Bone marrow (tissue), 2 donors: ENCODE results near the gene CTAGE1.
"Not testable (repeated sequence)": the region's sequence is repeated elsewhere in the genome, so short reads cannot be mapped to it uniquely, and the experiment has no call there.

Experiments
- DNase-seq, 2 donors: peaks; one replicate each; lab custom pipeline; 2025; lab: John Stamatoyannopoulos, UW

Gene CTAGE1, protein sequence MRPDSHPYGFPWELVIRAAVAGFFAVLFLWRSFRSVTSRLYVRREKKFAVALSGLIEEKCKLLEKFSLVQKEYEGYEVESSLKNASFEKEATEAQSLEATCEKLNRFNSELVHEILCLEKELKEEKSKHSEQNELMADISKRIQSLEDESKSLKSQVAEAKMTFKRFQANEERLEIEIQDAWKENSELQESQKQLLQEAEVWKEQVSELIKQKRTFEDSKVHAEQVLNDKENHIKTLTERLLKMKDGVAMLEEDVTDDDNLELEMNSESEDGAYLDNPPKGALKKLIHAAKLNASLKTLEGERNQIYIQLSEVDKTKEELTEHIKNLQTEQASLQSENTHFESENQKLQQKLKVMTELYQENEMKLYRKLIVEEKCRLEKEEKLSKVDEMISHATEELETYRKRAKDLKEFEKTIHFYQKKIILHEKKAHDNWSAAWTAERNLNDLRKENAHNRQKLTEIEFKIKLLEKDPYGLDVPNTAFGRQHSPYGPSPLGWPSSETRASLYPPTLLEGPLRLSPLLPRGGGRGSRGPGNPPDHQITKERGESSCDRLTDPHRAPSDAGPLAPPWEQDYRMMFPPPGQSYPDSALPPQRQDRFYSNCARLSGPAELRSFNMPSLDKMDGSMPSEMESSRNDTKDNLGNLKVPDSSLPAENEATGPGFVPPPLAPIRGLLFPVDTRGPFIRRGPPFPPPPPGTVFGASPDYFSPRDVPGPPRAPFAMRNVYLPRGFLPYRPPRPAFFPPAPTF

DNA sequence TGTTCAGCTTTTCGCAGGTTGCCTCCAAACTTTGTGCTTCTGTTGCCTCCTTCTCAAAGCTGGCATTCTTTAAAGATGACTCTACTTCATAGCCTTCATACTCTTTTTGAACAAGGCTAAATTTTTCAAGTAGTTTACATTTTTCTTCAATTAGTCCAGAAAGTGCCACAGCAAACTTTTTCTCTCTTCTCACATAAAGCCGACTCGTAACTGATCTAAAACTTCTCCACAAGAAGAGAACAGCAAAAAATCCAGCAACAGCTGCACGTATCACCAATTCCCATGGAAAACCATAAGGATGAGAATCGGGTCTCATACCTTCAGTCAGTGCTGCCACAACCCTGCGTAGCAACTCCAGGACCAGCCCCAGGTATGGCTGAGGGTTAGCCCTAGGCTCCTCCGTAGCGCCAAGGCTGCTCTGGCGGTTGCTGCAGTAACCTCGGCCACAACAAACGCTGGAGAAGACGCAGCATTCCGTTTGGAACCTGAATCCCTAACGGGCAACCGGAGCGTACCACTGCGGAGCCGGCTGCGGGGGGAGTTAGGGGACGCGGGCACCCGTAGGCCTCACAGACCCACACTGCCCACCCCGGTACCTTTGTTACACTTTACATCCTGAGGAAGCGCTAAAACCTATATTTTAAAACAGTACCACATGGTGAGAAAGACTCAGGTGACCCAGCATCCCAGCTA is at the start of gene CTAGE1:
Gene CTAGE1, minus strand, starts transcription at position 420 of the 693 bp plus-strand sequence. Its CDS starts 104 bp downstream, at position 316.
- DNase-seq = no peak

DNA sequence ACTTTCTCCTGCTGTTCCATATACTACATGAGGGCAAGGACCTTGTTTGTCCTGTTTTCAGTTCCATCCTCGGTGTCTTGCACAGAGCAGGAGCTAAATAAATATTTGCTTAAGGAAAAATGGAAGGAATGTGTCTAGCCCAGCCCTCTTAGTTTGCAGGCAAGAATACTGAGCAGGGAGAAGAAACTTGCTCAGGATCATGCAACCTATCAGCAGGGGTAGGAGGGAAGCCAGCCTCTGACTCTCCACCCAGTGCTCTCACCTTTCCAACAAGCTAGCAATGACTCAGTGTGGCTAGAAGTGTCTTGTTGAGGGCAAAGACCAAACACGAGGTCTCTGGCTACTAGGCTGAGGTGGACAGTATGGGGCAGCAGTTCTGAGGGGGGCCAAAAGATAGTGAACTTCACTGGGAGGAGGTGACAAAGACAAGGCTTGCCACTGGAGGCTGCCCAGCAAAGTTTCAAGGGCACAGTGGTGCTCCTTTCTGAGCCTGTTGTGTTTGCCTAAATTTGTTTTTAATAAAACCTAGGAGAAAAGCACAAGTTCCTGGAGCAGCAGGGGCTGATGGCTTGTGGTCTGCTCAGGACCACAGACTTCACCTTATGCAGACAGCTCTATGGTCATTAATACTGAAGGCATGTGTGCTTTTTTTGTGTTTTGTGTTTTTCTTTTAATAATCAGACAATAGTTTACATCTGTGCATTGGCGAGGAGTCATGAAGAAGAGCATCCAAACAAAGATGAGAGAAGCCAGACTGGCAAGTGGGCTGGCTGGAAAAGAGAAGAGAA is 49.1 kb upstream of the CTAGE1 start:
- DNase-seq = no peak

DNA sequence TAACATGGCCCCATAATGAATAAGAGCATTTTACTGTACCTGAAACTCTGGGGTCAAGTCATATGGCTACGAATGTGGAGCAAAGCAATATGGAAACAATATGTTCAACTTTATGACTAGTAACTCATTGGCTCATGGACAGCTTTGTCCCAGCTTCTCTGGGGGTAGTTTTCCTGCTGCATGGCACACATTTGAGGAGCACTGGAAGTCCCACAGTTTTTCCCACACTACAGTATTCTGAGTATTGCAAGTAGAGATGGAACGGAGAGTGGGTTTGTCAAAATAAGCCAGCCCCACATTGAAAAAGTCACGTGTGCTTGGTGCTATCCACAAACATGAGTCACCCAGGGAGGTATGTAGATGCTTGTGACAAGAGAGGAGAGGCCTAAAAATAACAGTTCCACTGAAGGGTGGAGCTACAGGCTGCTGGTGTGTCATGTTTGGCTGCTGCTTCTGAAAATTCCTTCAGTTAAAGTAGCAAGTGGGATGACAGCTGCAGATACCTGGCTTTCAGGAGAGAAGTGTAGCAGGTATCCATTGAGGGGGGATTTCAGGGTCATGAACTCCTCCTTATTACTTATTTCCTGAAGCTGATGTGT is 48.2 kb upstream of the CTAGE1 start:
- DNase-seq = no peak

DNA sequence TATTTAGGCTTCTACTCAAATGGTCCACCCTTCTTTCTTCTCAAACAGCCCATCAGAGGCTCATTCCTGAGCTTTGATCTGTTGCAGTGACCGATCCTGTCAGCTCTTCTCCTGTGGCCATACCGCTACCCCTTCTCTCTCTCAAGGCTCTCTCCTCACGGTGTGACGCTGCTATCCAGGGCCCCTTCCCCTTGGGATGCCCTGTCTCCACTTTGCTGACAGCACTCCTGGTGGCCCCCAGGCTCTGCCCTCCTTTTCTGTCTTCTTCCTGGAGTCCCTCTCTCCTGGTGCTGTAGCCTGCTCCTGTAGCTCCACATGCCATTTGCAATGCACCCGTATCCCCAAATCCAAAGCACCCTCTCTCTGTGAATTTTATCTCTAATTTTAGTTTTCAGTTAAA is 45.4 kb upstream of the CTAGE1 start:
- DNase-seq = no peak

DNA sequence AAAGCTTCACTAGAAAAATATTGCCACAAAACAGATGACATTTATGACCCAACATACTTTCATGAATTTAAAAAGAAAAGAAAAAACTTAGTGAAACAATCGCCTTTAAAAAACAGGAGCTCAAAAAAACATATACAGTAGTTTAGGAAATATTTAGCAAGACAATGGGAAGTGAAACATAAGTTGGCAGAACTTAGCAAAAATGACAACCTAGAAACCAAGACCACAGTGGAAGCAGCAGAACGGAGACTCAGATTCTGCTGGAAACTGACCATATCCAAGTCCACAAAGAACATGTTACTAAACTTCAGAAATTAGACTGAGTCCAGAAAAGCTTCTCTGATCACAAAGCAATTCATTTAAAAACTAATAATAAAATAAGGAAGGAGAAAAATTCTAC is 41.8 kb upstream of the CTAGE1 start:
- no peak for DNase-seq

DNA sequence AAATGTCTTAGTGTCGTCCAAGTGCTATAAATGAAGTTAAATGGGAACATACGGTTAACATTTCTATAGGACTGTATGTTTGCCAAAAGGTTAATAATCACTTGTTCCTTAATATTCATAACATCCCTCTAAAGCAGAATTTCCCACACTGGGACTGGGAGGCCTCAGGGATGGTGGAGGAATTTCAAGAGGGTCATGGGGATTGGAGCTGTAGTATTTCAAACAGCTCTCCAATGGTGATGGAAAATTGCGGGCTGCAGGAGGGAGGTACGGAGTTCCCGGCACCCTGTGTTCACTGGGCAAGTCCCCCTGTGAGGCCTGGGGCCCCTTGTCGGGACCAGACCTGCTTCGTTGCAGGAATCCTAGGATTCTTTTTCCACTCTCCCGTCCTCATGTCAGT is 39.8 kb upstream of the CTAGE1 start:
- no peak for DNase-seq

DNA sequence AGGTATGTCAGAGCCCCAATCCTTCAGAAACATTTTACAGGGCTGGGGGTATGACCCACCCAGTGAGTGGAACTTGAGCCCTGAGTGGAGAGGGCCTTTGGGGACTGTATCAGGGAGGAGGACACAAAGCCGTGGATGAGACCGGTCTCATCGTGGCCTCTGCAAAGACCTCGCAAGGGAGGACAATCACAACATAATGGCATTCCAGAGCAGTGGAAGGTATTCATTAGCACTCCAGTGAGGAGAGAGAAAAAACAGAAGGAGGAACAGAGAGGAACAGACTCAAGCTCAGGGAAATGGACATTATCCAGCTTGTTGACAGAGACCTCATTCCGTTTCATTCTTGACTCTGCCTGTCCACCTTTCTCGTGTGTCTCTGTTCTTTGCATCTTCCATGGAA is 38.8 kb upstream of the CTAGE1 start:
- no peak for DNase-seq

DNA sequence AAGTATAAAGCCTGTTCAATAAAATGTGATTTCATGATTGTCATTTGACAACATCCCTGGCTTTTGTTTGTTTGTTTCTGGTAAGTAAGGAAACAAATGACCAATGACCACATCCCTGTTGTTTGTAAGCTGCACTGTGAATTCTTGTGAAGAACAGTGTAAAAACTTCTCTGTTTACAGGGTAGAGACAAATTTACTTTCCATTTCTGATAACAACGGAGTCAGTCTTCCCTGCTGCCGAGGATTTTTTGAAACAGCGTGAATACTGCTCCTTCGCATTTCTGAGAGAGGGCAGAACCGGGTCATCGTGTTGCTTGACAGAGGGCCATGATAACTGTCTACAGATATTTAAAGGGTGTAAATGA is 38.4 kb upstream of the CTAGE1 start:
- no peak for DNase-seq

DNA sequence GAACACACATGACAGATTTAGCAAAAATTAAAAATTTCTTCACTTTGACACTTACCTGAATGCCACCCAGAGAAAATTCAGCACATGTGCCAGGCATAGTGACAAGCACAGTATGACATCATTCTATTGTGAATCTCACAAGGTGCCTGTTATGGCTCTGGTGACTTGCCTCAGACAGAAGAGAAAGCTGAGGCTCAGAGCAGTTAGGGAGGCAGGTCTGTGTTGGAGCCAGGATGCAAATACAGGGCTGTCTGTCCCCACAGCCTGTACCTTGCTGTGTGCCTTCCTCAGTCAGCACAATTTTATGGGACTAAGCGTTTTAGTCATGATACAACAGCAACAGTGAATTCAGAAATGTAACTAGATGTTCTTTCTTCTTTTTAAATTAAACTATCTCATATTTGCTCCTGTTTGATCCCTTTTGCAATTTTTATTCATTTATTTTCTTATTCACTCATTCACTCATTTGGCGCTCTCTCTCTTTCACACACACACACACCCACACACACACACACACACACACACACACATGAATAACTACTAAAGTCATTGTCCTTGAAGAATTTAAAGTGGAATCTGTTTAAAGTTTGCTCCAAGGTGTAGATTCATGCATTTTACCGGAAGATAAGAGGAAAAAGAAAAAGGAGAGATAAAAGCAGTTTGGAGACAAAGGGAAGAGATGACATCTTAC is 37.9 kb upstream of the CTAGE1 start:
- no peak for DNase-seq

DNA sequence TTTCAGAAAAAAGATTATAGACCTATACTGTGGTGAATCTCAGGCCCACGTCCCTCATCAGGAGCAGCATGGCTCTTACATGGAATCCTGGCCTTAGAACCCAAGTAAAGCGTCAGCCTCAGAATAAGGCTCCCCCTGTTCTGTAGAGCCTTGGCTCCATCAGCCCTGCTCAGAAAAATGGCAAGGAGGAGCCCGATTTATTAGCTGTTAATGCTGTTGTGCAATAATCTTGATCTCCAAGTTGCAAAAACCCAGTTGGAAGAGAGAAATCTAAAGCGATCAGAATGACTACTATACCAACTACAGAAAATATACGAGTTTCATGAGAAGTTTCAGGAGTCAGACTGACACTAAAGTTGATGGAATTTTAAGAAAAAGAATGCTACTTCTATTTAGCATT is 35.6 kb upstream of the CTAGE1 start:
- DNase-seq = no peak

DNA sequence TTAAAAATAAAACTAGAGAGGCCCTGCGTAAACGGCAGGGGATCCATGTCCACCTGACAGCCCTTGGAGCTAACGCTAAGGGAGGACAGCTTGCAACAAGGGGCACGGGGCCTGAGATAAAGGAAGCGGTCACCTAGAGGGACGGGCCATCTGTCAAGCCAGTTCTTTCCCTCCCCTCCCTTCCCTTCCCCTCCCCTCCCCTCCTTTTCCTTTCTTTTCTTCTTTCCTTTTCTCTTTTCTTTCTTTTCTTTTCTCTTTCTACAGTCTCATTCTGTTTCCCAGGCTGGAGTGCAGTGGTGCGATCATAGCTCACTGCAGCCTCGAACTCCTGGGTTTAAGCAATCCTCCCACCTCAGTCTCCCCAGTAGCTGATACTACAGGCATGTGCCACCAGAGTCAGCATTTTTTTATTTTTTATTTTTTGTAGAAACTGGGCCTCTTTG is 34.5 kb upstream of the CTAGE1 start:
- no peak for DNase-seq

DNA sequence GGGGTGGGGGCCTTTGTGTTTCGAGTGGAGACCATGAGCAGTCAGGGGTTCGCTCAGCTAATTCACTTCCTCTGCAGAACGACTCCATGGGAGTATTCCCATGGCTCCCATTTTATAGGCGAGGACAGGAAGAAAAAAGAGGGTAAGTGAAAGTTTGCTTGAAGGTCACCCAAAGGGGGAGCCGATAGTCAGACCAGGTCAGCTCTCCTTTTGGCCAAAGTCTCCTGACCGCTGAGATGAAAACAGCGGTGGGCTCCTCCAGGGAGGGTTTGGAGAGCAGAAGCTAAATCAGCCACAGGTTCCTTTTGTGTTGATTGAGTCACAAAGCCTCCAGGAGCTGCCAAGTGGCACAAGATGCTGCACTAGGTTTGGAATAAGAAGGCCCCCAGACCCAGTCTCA is 34.1 kb upstream of the CTAGE1 start:
- no peak for DNase-seq

DNA sequence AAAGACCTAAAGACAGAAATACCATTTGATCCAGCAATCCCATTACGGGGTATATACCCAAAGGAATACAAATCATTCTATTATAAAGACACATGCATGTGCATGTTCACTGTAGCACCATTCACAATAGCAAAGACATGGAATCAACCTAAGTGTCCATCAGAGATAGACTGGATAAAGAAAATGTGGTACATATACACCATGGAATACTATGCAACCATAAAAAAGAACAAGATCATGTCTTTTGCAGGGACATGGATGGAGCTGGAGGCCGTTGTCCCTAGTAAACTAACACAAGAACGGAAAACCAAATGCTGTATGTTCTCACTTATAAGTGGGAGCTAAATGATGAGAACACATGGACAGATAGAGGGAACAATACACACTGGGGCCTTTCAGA is 33.1 kb upstream of the CTAGE1 start:
- DNase-seq = not testable (repeated sequence)

DNA sequence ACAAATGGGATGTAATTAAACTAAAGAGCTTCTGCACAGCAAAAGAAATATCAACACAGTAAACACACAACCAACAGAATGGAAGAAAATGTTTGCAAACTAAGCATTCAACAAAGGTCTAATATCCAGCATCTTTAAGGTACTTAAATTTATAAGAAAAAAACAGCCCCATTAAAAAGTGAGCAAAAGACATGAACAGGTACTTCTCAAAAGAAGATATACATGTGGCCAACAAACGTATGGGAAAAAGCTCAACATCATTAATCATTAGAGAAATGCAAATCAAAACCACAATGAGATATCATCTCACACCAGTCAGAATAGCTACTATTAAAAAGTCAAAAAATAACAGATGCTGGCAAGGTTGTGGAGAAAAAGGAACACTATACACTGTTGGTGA is 32.6 kb upstream of the CTAGE1 start:
- DNase-seq = not testable (repeated sequence)

DNA sequence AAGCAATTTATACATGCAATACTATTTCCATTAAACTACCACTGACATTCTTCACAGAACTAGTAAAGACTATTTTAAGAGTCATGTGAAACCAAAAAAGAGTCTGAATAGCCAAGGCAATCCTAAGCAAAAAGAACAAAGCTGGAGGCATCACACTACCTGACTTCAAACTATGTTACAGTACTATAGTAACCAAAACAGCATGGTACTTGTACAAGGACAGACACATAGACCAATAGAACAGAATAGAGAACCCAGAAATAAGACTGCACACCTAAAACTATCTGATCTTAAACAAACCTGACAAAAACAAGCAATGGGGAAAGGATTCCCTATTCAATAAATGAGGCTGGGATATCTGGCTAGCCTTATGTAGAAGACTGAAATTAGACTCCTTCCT is 32.0 kb upstream of the CTAGE1 start:
- DNase-seq = not testable (repeated sequence)

DNA sequence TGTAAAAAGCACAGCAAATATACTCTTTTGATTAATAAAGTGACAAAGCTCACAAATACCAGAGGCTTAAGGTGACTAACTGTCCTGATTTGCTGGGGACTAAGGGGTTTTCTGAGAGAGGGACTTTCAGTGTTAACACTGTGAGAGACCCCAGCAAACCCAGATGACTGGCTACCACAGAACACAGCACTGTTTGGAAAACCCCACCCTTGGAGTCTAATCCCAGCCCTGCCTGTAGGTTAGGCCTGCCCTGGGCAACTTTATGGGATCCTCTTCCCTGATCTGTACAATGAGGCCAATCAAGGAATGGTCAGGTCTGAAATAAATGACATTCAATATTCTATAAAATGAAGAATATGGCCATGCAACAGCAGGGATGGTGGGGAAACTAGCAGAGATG is 30.5 kb upstream of the CTAGE1 start:
- no peak for DNase-seq

DNA sequence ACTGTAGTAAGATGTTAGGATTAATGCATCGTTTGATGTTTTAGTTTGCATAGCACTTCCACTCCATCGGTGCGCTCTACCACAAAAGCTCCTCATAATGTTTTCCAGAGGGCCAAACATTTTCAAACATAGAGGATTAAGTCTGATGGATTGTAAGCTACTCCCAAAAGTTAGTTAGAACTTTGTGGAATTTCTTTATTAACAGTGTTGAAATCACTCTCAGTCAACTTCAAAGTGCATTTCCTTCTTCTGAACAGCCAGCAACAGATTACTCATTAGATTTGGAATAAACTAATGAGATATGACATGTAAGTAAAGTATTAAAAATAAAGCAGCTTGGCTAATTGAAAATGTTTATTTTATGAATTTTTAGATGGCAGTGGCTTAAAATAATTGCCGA is 30.1 kb upstream of the CTAGE1 start:
- no peak for DNase-seq

DNA sequence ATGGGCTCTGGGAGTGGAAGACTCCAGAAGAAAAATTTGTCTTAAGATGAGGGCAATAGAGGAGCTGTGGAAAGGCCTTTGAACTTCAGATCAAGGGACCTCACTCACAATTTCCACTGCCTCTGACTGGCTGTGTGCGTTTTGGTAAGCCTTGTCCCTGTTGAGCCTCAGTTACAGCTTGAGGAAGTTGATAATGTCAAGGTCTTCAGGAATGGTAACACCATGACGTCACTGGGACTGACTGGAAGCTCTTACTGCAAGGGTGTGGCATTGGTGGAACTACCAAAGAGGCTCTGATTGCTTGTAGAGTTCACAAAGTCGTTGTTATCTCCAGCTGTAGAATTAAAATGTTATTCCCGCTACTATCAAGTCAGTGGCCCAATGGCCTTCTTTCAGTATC is 29.2 kb upstream of the CTAGE1 start:
- no peak for DNase-seq

DNA sequence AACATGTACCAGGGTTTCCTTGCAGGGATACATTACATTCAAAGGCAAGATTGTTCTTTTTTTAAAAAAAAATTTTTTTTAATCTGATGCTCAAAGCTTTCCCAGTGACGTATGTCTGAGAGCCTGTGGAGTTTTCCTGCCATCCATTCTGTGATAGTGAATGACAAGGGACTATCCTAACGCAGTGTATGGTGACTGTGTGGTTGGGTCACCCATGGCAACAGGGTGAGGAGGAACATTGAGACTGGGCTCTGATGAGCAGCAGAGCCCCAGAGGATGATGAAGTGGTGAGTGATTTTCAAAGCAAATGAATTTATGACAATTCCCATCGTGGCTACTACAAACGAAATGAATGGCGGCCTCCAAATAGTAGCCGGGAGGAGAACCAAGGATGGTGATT is 28.6 kb upstream of the CTAGE1 start:
- DNase-seq = no peak

DNA sequence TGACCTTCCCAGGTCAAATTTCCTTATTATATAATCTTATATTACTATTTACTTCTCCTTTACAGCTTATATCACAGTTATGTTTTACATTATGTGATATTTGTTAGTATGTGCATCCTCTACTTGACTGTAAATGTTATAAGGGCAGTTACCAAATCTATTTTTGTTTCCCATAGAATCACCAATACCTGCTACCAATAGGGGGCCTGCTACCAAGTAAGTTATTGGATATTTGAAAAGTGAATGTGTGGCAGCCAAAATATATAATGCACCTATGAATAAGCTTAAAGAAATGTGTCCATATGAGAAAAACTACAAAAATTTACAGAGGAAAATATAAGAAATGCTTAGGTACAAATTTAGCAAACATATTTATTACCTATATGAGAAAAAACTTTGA is 23.9 kb upstream of the CTAGE1 start:
- no peak for DNase-seq

DNA sequence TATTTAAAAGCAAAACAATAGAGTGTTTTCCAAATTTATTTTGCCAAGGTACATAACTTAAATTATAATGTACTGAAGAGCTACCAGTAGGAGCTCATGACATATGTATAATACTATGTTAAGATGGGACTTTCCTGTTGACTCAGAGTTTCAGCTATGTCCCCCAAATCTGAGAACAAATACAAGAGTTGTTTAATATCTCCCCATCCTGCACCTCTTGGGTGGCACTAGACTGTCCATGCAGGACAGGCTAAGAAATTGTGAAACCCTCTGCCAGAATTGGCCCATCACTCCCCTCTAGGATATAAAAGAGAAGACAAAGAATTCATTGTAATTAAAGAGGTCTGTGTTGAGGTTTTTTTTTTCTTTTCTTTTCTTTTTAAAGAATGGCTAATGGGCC is 21.7 kb upstream of the CTAGE1 start:
- DNase-seq = no peak
